GM12865 (cell line): ENCODE results near the gene ATP6V0B.

Source experiments
- DNase-seq: peaks from one replicate; pipeline ENCODE4 v3.0.0; 2010; ENCODE audit warnings: low read depth
- H3K4me3 ChIP-seq: 2 replicates; pipeline ENCODE4 v1.5.1; 2011; ENCODE audit warnings: mild to moderate bottlenecking, low read depth, low read length, control low read depth
- TF ChIP-seq, protein P1 (sequence below): IDR thresholded peaks from 2 replicates; pipeline ENCODE4 v1.5.1; 2011; ENCODE audit warnings: low read length, control low read depth, low read depth, inconsistent platforms; ENCODE audit not compliant: insufficient read depth; ENCODE audit errors: missing control alignments

The ATP6V0B gene

GRCh38 chr1:44016041-44016889 lies 41.5 kb downstream of the ATP6V0B start:
- no peak overlapping the region for H3K4me3 ChIP-seq
- TF ChIP-seq, protein P1, sequence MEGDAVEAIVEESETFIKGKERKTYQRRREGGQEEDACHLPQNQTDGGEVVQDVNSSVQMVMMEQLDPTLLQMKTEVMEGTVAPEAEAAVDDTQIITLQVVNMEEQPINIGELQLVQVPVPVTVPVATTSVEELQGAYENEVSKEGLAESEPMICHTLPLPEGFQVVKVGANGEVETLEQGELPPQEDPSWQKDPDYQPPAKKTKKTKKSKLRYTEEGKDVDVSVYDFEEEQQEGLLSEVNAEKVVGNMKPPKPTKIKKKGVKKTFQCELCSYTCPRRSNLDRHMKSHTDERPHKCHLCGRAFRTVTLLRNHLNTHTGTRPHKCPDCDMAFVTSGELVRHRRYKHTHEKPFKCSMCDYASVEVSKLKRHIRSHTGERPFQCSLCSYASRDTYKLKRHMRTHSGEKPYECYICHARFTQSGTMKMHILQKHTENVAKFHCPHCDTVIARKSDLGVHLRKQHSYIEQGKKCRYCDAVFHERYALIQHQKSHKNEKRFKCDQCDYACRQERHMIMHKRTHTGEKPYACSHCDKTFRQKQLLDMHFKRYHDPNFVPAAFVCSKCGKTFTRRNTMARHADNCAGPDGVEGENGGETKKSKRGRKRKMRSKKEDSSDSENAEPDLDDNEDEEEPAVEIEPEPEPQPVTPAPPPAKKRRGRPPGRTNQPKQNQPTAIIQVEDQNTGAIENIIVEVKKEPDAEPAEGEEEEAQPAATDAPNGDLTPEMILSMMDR = no peak
- DNase-seq = no peak

- TF ChIP-seq, protein P1 = no peak
- H3K4me3 ChIP-seq = no peak overlapping the region
- DNase-seq = no peak
Observed at GRCh38 chr1:44016890-44017400, 42.2 kb downstream of the ATP6V0B start.

DNA sequence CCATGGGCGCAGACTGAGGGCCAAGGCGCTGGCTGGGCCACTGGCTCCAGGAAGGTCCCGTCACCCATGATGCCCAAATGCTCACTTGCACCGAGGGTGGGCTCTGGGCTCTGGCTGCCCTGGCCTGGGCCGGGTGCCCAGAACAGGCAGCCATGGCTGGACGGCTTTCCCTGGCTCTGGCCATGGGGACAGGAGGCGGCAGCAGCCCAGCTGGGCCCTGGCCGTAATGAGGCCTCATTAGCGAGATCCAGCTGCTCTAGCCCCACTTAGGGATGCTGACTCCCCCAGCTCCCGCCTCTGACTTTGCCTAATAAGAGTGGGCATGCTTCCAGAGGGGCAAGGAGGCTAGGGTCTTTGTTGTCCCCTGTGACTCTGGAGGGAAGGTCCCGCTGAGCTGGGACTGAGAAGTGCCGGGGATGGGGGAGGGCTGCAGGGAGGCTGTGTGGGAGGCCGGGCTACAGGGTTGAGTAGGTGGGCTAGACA lies 44.7 kb downstream of the ATP6V0B start:
- no peak for DNase-seq
- TF ChIP-seq, protein P1 = no peak
- no peak overlapping the region for H3K4me3 ChIP-seq

GRCh38 chr1:44020464-44020863 lies 45.7 kb downstream of the ATP6V0B start:
- TF ChIP-seq, protein P1 = no peak
- DNase-seq = no peak
- H3K4me3 ChIP-seq = no peak overlapping the region

- H3K4me3 ChIP-seq = no peak overlapping the region
- no peak for DNase-seq
- TF ChIP-seq, protein P1 = no peak
Observed at GRCh38 chr1:44021156-44021555, 46.4 kb downstream of the ATP6V0B start.

DNA sequence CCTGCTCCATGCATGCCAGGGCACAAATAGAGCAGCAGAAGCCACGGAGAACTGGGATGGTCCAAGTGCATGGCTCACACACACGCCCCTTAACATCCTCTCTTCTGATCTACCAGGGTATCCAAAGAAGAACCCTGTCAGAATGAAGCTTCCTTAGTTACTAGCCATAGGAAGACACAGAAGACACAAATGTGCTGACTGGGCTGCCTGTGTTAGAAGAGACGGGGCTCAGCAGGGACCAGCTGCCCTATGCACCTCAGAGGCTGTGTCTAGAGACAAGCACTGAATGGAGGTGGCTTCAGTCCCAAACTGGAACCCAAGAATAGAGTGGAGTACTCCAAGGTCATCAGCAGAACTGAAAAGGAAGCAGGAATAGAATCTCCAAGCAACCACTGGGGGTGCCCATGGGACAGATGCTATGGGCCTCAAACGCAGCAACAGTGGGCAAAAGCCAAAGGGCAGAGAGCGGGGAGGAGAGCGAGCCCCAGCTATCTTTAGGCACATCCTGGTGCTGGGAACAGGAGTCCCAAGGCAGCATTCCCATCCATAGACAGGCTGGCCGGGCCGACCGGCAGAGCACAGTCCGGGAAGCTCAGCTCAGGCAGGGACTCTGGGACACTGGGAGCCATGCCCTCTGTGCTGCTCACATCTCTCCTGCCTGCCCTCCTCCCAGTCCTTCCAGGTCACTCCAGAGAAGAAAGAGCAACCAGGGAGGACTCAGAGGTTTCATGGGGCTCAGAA lies 47.0 kb downstream of the ATP6V0B start:
- no peak for DNase-seq
- TF ChIP-seq, protein P1 = no peak
- no peak overlapping the region for H3K4me3 ChIP-seq
